Nucleus accumbens (tissue), 56 donors: ENCODE data around the gene TRPM5.

Experiments used
- DNase-seq, 56 donors: peaks; one replicate each; lab custom pipeline; 2025; lab: John Stamatoyannopoulos, UW

Gene TRPM5

GRCh38 chr11:2441171-2441570 is 3.1 kb downstream of the TRPM5 start:
- no peak for DNase-seq

- no peak for DNase-seq
Measured at GRCh38 chr11:2440646-2441045, 3.7 kb downstream of the TRPM5 start.

GRCh38 chr11:2439820-2440219 is 4.5 kb downstream of the TRPM5 start:
- no peak for DNase-seq

GRCh38 chr11:2437516-2437915 is 6.8 kb downstream of the TRPM5 start:
- no peak for DNase-seq

- DNase-seq, result no peak
Measured at GRCh38 chr11:2436521-2437031, 7.7 kb downstream of the TRPM5 start.

GRCh38 chr11:2436013-2436520 is 8.2 kb downstream of the TRPM5 start:
- DNase-seq, result no peak

GRCh38 chr11:2435288-2436012 is 8.9 kb downstream of the TRPM5 start:
- no peak for DNase-seq

- DNase-seq, result no peak
Measured at GRCh38 chr11:2434506-2435255, 9.6 kb downstream of the TRPM5 start.

- no peak for DNase-seq
Measured at GRCh38 chr11:2434008-2434407, 10.3 kb downstream of the TRPM5 start.

- no peak for DNase-seq
Measured at GRCh38 chr11:2433106-2433925, 11.0 kb downstream of the TRPM5 start.

- DNase-seq, result no peak
Measured at GRCh38 chr11:2432628-2433071, 11.7 kb downstream of the TRPM5 start.

- DNase-seq, result no peak
Measured at GRCh38 chr11:2432171-2432621, 12.1 kb downstream of the TRPM5 start.

GRCh38 chr11:2431395-2431794 is 12.9 kb downstream of the TRPM5 start:
- no peak for DNase-seq

- peak in 38 of 56 donors; percentile 2 to 77 (median 24) for DNase-seq
Measured at GRCh38 chr11:2428322-2428795, 16.0 kb downstream of the TRPM5 start.

- DNase-seq, result no peak
Measured at GRCh38 chr11:2427721-2428321, 16.5 kb downstream of the TRPM5 start.

GRCh38 chr11:2426826-2427521 is 17.3 kb downstream of the TRPM5 start:
- no peak for DNase-seq

- DNase-seq, result no peak
Measured at GRCh38 chr11:2426221-2426620, 18.1 kb downstream of the TRPM5 start.

GRCh38 chr11:2425506-2425905 is 18.8 kb downstream of the TRPM5 start:
- DNase-seq, result no peak

- DNase-seq, result no peak
Measured at GRCh38 chr11:2424811-2425495, 19.4 kb downstream of the TRPM5 start.
